ENCODE measurements around the gene OR2T35.
"Not testable (repeated sequence)": the region's sequence is repeated elsewhere in the genome, so short reads cannot be mapped to it uniquely, and the experiment has no call there.

OR2T35 gene, protein sequence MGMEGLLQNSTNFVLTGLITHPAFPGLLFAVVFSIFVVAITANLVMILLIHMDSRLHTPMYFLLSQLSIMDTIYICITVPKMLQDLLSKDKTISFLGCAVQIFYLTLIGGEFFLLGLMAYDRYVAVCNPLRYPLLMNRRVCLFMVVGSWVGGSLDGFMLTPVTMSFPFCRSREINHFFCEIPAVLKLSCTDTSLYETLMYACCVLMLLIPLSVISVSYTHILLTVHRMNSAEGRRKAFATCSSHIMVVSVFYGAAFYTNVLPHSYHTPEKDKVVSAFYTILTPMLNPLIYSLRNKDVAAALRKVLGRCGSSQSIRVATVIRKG

DNA sequence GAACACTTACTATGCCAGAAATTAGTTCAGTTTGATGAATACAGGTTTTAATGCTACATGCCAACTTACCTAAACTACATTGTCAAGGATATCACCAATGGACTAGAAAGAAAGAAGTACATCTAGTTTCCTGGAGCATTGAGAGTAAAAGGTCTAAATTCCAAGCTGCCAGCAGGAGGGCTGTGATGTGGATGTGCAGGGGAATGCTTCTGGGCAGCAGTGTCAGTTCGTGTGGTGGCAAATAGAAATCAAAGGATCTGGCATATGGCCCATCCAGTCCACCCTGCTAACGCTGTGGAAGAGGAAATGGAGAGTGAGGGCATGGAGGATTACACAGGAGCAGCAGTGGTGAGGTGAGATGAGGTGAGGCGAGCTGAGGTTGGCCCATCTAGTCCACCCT, at the start of gene OR2T35:
Gene OR2T35, minus strand, starts transcription at position 101 of the 400 bp plus-strand sequence. CDS start 6,020 bp downstream, outside the sequence.
- not testable (repeated sequence) for DNase-seq (ENCODE audit: low read depth in 3 of 3)

DNA sequence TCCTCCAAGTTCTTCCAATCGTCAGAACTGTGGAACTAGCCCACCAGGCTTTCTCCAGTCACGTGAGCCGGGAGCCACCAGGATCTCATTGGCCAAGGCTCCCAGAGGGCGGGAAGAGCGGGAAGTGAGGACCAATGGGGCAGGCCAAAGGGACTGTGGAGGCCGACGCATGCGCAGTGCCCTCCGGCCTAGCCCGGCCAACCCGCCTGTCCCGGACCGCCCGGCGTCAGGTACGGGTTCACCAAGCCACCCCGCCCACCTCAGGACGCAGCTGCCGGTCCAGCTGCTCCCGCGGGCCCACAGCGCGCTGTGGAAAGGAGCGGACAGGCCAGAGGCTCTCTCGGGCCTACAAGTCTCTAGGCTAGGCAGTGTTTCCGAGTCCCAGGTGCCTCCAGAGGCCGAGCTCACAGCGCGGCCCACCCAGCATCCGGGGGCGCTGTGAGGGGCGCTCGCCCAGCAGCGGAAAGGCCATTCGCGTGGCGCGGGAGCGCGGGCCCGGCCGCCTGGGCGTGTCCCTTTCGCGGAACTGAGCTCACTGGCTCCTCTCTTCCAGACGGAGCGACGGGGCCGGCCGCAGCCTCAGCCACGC, 46.6 kb upstream of the OR2T35 start:
- DNase-seq (ENCODE audit: low read depth in 3 of 3): no peak

DNA sequence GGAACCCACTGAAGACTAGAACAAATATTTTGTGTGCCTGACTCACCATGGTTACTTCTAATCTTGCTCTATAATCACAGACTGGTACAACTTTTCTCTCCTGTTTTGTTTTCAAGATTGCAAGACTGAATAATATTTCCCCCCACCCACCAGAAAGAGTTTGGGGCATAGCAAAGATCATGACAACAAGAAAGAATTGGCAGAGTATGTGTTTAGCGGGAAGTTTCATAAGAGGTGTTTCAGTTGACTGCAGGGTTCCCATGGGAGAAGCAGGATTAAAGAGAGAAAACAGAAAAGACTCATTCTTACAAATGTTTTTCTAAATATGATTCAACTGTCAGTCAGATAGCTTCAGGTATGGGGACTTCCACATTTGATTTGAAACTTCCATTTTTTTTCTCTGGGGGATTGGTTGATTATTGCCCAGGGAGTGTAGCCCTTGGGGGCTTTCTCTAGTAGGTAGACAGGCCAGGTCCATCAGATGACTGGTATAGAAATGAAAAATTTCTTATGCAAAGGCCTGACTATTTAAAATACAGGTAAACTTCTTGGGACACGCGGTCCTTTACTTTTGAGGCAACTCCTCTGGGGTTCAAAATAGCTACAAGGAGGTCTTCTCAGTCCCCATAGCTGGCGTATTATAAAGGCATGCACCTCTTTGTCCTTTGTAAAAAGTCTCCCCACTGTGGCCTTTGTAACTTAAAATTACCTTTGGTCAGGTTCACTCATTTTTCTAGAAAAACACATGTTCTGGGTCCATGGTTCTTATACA, 43.6 kb upstream of the OR2T35 start:
- DNase-seq (ENCODE audit: low read depth in 3 of 3): no peak

DNA sequence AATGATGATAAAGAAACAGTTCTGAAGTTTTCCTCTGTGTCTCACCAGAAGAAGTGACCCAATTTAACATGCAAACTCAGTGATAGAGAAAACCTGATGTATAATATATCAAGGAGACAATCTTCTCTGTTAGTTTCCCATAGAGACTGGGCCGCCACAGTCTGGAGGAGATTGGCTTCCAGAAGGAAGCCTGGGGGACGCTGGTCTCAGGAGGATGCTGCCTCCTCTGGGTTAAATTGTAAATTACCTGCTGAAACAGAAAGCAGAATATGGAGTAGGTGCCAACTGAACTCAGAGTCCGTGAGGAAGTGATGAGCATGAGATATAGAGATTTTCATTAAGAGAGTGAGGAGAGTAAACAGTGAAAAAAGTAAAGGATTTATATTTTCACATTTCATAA, 41.7 kb upstream of the OR2T35 start:
- DNase-seq (ENCODE audit: low read depth in 3 of 3): no peak

DNA sequence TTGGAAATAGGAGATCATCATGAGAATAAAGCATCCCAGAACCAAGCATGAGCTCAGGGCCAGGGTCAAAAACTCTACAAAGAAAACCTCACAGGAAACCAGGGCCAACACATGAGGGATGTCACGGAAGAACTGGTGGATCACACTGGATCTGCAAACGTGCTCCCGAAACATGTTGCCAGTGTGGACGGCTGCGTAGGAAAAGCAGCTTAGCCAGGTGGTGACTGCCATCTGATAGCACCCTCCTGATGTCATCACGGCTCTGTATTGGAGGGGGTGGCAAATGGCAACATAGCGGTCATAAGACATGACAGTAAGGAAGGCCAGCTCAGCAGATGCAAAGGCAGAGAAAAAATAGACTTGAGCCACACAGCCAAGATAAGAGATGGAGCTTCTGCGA, 36.6 kb upstream of the OR2T35 start:
- no peak for DNase-seq (ENCODE audit: low read depth in 3 of 3)

DNA sequence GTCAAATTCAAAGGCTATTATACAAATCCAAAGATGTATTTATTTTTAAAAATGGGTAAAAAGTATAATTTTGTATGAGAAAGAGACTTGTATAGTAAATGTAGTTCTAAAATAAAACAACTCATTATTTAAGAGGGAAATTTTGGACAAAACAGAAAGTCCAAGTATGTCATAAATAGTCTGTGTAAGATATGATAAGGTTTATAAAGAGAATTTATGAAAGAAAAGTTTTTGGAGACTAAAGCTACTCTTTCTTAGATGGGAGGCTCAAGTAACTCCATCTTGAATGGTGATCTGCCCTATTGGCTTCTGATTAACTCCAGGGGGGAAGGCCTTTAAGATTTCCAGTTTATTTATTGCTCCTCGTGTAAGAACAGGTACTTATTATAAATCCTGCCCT, 24.9 kb upstream of the OR2T35 start:
- DNase-seq (ENCODE audit: low read depth in 3 of 3): no peak

DNA sequence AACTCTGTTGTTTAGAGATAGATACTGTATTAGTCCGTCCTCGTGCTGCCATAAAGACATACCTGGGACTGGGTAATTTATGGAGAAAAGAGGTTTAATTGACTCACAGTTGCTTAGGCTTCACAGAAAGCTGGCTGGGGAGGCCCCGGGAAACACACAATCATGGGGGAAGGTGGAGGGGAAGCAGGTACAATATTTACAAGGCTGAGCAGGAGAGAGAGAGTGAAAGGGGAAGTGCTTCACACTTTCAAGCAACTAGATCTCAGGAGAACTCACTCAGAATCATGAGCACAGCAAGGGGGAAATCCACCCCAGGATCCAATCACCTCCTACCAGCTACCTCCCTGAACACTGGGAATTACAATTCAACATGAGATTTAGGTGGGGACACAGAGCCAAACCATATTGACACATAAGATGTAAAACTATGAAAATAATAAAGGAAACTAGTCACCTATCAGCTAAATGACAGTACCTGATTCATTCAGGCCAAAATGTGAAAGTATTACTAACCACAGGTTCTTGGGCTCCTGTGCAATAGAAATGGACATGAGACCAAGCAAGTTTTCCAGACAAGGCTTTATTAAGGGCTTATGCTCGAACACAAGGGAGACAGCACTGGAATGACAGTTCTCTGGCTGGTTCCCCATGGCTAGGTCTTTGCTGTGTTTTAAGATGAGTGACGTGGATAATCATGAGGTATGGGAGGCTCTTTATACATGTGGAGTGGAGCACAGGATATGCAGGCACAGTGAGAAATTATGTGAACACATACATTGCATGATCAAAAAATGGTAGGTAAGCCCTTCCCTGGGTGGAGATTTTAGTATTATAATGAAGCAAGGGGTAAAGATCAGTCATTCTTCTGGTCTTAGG, 18.6 kb upstream of the OR2T35 start:
- DNase-seq (ENCODE audit: low read depth in 3 of 3): not testable (repeated sequence)

DNA sequence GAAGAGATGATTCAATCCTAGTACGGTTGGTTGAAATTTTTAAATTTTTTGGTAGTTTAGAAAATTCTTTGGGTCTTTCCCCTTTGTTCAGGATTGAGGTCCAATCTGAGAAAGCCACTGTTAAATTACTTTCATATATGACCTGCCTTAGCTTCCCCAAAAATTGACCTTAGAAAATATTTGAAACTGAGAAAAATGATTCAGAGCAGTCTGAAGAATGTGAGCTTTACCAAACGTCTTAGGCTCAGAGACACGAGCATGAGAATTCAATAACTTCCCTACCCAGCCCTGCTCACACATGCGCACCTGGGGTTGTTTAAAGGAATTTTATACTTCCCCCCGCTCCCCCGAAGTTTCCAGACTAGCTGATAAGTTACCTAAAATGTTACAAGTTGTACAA, 11.7 kb upstream of the OR2T35 start:
- DNase-seq (ENCODE audit: low read depth in 3 of 3): not testable (repeated sequence)

DNA sequence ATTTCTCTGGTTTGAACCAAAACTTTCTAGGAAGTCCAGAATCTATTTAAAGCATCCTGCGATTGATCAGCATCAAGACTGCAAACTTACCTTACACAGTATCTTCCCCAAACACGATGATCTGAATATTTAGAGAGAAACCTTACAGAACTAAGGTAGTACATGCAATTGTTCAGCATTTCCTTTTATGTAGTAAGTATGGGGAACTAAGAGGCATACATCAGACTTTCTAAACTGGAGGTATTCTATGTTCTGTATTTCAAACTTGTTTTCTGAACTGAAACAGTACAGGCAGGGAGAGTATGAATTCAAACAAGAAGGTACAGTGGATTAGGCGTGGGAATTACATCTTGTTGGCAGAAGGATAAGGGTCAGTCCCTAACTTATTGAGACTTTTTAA, 10.3 kb upstream of the OR2T35 start, which contains the start of gene OR2T27:
Gene OR2T27, minus strand, starts transcription at position 175 of the 400 bp plus-strand sequence. CDS start 4,644 bp downstream, outside the sequence.
- DNase-seq (ENCODE audit: low read depth in 3 of 3): not testable (repeated sequence)

DNA sequence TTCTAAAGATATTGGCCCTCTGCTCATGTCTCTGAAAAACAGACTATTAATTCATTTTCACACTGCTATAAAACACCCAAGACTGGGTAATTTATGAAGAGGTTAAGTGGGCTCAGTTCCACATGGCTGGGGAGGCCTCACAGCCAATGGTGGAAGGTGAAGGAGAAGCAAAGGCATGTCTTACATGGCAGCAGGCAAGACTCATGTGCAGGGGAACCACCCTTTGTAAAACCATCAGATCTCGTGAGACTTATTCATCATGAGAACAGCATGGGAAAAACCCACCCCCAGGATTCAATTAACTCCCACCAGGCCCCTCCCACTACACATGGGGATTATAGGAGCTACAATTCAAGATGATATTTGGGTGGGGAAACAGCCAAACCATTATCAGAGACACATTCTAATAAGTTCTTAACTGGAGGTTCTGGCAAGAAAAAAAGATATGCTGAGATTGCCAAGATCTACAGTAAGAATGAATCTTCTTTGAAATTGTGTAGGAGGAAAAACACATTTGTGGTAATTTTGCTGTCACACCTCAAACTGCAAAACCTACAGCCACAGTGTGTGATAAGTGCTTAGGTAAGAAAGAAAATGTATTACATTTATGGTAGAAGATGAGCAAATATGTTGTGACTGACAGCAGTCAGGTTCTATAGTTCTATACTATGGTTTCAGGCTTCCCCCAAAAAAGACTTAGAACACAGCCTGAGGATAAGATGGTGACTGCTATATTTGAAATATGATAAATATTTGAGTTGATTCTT, 3.9 kb upstream of the OR2T35 start:
- DNase-seq (ENCODE audit: low read depth in 3 of 3): not testable (repeated sequence)

DNA sequence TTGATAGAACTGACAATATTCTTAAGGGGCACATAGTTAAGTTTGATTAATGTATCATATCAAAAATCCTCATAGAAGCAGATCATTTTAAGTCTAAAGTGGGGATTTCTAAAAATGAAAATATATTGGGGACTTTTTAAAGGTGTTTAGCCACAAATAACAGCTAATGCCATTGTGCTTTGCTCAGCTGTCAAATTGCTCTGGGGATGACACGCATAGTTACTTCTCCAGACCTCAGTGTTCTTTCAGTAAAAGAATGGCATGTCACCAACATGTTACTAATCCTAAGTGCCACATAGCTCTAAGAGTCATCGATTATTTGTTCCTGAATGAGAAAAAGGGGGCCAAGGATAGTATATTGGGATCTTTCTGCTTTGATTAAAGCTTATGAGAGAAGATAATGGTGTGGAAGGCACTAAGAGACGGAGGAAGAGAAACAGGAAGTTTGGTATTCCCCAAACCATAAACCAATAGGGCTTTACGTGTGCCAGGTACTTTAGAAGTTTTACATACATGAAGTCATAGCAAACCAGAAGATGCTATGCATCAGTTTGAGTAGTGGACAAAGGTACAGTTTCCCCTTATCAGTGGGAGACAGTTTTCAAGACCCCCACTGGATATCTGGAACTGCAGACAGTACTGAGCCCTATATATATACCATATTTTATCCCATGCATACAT, 2.0 kb downstream of the OR2T35 start:
- not testable (repeated sequence) for DNase-seq (ENCODE audit: low read depth in 3 of 3)

DNA sequence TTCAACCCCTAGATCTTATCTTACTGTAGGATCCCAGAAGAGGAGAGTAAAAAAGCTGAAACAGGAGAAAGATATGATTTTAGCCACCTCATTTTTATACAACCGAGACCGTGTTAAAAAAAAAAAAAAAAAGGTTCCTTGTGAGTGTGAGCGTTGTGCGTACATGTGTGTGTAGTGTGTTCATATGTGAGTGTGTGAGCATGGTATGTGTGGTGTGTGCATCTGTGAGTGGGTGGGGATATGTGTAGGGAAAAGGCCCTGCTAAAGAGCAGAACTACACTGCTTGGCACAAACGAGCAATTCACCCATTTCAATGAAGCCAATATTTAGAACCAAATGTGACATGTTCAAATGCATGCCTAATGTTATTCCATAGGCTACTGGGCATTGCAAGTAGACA, 3.5 kb downstream of the OR2T35 start:
- not testable (repeated sequence) for DNase-seq (ENCODE audit: low read depth in 3 of 3)

DNA sequence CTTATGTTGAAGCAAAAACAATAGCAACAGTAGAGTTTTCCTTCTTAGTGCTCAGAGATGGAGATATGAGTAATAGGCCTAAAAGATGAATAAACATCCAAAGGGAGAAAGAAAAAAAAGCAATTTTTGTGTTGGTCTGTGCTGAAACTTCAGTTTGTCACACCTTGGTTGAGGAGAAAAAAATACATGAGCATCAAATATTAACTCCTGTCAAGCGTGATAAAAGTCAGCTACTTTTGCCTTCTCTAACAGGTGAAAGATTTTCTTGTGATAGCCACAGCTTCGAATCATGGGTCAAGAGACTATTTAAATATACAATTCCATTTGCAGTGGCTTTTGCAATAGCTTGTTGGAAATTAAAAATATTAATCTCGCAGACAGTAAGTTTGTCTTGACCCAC, 4.2 kb downstream of the OR2T35 start:
- DNase-seq (ENCODE audit: low read depth in 3 of 3): not testable (repeated sequence)

DNA sequence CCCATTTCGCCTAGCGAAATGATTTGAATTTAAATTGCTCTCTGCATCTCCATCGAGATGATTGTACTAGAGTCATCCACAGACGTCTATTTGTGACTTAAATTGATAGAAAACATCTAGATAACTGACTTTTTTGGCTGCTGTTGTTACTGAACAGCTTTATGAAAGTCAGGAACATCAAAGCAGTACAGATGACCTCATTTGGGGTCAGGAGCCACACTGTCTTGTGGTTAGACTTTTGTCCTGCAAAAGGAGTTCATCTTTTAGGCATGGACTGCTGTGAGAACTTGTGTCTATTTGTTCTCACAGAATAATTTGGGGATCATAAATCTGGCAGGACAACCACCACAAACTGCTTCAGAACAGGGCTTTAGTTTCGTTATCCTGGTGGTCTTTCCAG, 5.4 kb downstream of the OR2T35 start:
- DNase-seq (ENCODE audit: low read depth in 3 of 3): not testable (repeated sequence)

DNA sequence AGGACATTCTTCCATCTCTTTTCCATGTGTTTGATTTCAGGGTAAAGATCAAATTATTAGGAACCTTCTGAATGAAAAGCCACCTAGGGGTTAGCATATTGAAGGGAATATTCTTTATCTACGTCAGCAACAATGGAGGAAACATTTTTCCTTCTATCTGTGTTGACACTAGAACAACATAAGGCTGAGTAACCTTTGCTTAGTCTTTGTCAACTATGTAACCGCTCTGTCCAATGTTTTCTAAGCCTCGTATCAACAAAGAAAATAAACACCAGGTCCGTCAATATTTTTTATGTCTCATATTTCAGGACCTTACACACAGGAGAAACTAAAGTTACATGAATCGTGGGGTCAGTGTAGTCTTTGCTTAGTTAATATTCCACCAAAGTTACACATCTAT, 8.5 kb downstream of the OR2T35 start:
- DNase-seq (ENCODE audit: low read depth in 3 of 3): not testable (repeated sequence)

DNA sequence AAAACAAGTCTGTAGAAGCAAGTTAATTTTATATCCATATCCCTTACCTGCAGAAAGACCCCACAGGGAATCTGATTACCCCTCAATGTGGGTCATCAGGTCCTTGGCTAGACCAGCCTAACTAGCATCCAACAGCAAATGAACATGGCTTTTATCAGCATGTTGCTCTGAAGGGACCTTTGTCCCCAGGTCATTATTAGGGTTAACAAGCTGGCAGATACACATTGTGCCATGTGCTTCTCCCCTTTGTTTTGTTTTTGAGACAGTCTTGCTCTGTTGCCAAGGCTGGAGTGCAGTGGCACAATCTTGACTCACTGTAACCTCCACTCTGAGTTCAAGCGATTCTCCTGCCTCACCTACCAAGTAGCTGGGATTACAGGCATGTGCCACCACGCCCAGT, 10.1 kb downstream of the OR2T35 start, which contains the start of gene OR2T11:
Gene OR2T11, minus strand, starts transcription at position 101 of the 400 bp plus-strand sequence. CDS start 7,963 bp downstream, outside the sequence.
- DNase-seq (ENCODE audit: low read depth in 3 of 3): not testable (repeated sequence)

DNA sequence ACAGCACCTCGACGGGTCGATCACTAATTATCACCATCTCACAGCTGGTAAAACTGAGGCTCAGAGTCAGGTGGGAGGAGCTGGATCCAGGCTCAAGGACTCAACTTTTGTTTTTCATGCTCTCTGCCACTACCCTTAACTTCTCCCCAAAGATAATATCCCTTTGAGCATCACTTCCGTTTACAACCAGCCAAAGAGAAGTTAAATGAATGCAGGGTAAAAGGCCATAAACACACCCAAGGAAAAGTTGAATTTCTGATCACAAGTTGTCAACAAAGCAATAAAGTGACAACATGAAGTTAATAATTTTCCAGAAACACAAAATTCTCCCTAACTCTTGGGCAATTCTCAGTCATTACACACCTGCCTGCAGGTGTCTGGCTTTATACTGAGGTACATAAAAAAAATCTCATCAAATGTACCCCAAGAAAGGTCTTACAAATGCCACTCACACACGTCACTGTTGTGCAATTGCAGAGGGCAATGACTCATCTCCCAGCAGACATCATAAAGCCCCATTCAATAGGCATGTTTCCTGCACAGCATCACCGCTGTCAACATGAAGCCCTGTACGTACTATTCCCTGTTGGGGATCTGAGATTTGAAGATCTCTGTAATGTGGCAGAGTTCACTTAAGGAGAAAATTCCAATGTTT, 13.6 kb downstream of the OR2T35 start:
- no peak for DNase-seq (ENCODE audit: low read depth in 3 of 3)

DNA sequence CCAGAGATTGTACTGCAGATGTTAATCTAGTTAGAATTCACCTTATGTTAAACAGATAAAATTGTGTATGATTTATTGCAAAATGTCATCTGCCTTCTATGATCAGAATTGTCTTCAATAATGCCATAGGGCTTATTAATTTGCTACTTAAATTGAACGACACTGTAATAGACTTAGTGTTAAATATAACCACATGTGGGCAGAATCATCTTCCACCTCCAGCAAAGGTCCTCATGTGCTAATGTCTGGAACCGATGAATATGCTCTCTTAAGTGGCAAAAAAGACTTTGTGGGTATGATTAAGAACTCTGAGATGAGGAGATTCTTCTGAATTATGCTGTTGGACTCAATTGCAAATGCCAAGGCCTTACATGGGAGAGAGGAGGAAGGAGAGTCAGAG, 14.5 kb downstream of the OR2T35 start:
- no peak for DNase-seq (ENCODE audit: low read depth in 3 of 3)

Measured in stimulated activated CD4-positive, alpha-beta T cell treated with anti-CD3 and anti-CD28 coated beads, TNF-alpha, amount 100 ng/mL, for 4 hours (primary cell).